GM18520 (cell line): ENCODE data around the gene ZBTB34.

Source experiments
- ATAC-seq: cut with Tn5 transposase; IDR thresholded peaks from one replicate; pipeline ENCODE4 v1.9.1; 2021; ENCODE audit not compliant: unreplicated experiment

ZBTB34 gene

GRCh38 chr9:126915846-126916543 is 55.6 kb downstream of the ZBTB34 start:
- ATAC-seq, result no peak

- no peak for ATAC-seq
These were observed 56.5 kb downstream of the ZBTB34 start for GRCh38 chr9:126916909-126917308.

GRCh38 chr9:126919193-126919592 is 58.8 kb downstream of the ZBTB34 start:
- ATAC-seq, result no peak

- ATAC-seq, result no peak
These were observed 65.4 kb downstream of the ZBTB34 start for GRCh38 chr9:126925876-126926275.

GRCh38 chr9:126926364-126926763 is 65.9 kb downstream of the ZBTB34 start:
- no peak for ATAC-seq

GRCh38 chr9:126927419-126927818 is 67.0 kb downstream of the ZBTB34 start:
- ATAC-seq, result no peak

GRCh38 chr9:126932871-126933321 is 72.5 kb downstream of the ZBTB34 start:
- ATAC-seq, result no peak

- ATAC-seq, result no peak
These were observed 73.0 kb downstream of the ZBTB34 start for GRCh38 chr9:126933334-126933980.

- ATAC-seq, result no peak
These were observed 74.0 kb downstream of the ZBTB34 start for GRCh38 chr9:126934441-126934840.
